Fibroblast of lung (primary cell): ENCODE measurements around the gene RING1. TPM values are rescaled to one million over a fixed set of nuclear protein-coding genes. Genes with fewer than 3 reads are reported as not detected.

Source experiments
- DNase-seq, 2 donors: peaks; one replicate each; pipeline versions ENCODE4 v3.0.0 to v3.0.0-alpha.2; 2010; ENCODE audit warnings: low read depth in 2 of 2
- H2AFZ ChIP-seq: 2 replicates; pipeline ENCODE4 v1.5.1; 2012; ENCODE audit warnings: low read length, control low read depth, inconsistent platforms
- H3K27ac ChIP-seq: 2 replicates; pipeline ENCODE4 v1.5.1; 2011; ENCODE audit warnings: low read length, control low read depth; ENCODE audit not compliant: insufficient read depth
- H3K27me3 ChIP-seq: 2 replicates; pipeline ENCODE4 v1.5.1; 2011; ENCODE audit warnings: mild to moderate bottlenecking, low read length; ENCODE audit not compliant: control insufficient read depth, insufficient read depth
- H3K36me3 ChIP-seq: 2 replicates; pipeline ENCODE4 v1.5.1; 2011; ENCODE audit warnings: low read length; ENCODE audit not compliant: control insufficient read depth, insufficient read depth
- H3K4me1 ChIP-seq: 2 replicates; pipeline ENCODE4 v1.5.1; 2011; ENCODE audit warnings: low read length; ENCODE audit not compliant: control insufficient read depth, insufficient read depth; ENCODE audit errors: extremely low read depth
- H3K4me2 ChIP-seq: 2 replicates; pipeline ENCODE4 v1.5.1; 2011; ENCODE audit warnings: low read length, control low read depth; ENCODE audit not compliant: insufficient read depth; ENCODE audit errors: extremely low read depth
- H3K4me3 ChIP-seq, 4 experiments: fragments of 200-600 bp in 1 of 4; sonication (generic) in 1 of 4; replicated peaks in 1 of 4; 2 replicates each; pipeline ENCODE4 v1.5.1; 2011 to 2016; ENCODE audit warnings: low read length in 4 of 4, low read depth in 3 of 4, mild to moderate bottlenecking in 3 of 4, control low read depth in 2 of 4, inconsistent platforms in 1 of 4, mixed read lengths in 1 of 4; ENCODE audit not compliant: insufficient read depth in 1 of 4; ENCODE audit errors: control extremely low read depth in 1 of 4
- H3K79me2 ChIP-seq: 2 replicates; pipeline ENCODE4 v1.5.1; 2012; ENCODE audit warnings: mild to moderate bottlenecking, low read length, inconsistent platforms; ENCODE audit not compliant: control insufficient read depth, insufficient read depth
- H3K9ac ChIP-seq: 2 replicates; pipeline ENCODE4 v1.5.1; 2011; ENCODE audit warnings: mild to moderate bottlenecking, low read length, control low read depth; ENCODE audit not compliant: insufficient read depth
- H3K9me3 ChIP-seq: 2 replicates; pipeline ENCODE4 v1.5.1; 2012; ENCODE audit warnings: low read depth, low read length; ENCODE audit not compliant: control insufficient read depth, insufficient read depth
- H4K20me1 ChIP-seq: 2 replicates; pipeline ENCODE4 v1.5.1; 2011; ENCODE audit warnings: low read length; ENCODE audit not compliant: control insufficient read depth, insufficient read depth; ENCODE audit errors: extremely low read depth
- CTCF ChIP-seq, 2 donors: IDR thresholded peaks in 1 of 2; conservative IDR thresholded peaks in 1 of 2; 1 replicate in 1 of 2; 2 replicates in 1 of 2; pipeline ENCODE4 v1.5.1; 2011 to 2012; ENCODE audit warnings: low read length in 2 of 2, control low read depth in 1 of 2, inconsistent platforms in 1 of 2, low read depth in 1 of 2, mild to moderate bottlenecking in 1 of 2
- EZH2 ChIP-seq: IDR thresholded peaks from 2 replicates; pipeline ENCODE4 v1.5.1; 2012; ENCODE audit warnings: low read length, control low read depth, mild to moderate bottlenecking; ENCODE audit errors: missing control alignments
- polyA plus RNA-seq, 2 donors: library from polyadenylated mRNA; depleted of rRNA in 1 of 2; stranded (reverse) in 1 of 2; unstranded in 1 of 2; fragments of >200 nt; gene quantifications; 2 replicates each; pipeline ENCODE4 v1.2.1, GENCODE V29; 2011 to 2012; ENCODE audit warnings: missing spikeins in 1 of 2
- total RNA-seq: library from RNA; depleted of rRNA; stranded (reverse); fragments of >200 nt; gene quantifications from 2 replicates; pipeline ENCODE4 v1.2.1, GENCODE V29; 2014

The RING1 gene
- total and polyA plus RNA-seq, 2 donors (not counting 1 experiment from before 2014, with no cell fraction given), result 24.7 to 30.6 TPM

GRCh38 chr6:33249732-33250630, 41.7 kb downstream of the RING1 start:
- Histone ChIP-seq H3K79me2 (no peaks in the 10 kb centered on the region), H3K4me2 (peak overlapping the region; percentile 95), H3K9me3 (no peaks in the 10 kb centered on the region), H2AFZ (peak overlapping the region; percentile 9), H3K4me3 (peak overlapping the region; percentile 17 to 86 (median 55)), H3K4me1 (peaks cover 16% of the 10 kb centered on the region), H3K9ac (peak overlapping the region; percentile 54), H3K27ac (peak overlapping the region; percentile 94), H3K36me3 (no peaks in the 10 kb centered on the region), H4K20me1 (no peaks in the 10 kb centered on the region), H3K27me3 (no peaks in the 10 kb centered on the region)
- TF ChIP-seq CTCF (conservative IDR thresholded peaks at IDR 0.05 in 1 of 2, IDR thresholded peaks at IDR 0.05 in 1 of 2; ENCODE audit: low read depth in 1 of 2, low read length in 2 of 2), result no peak
- TF ChIP-seq EZH2, result no peak
- DNase-seq, result peak; percentile 72 to 84

GRCh38 chr6:33250731-33251130, 42.4 kb downstream of the RING1 start:
- H3K27ac ChIP-seq, result peak overlapping the region; percentile 94
- H3K9ac ChIP-seq, result no peak overlapping the region
- no peaks in the 10 kb centered on the region for H4K20me1 ChIP-seq

More at GRCh38 chr6:33250731-33251130, 42.4 kb downstream of the RING1 start:
- no peaks in the 10 kb centered on the region for H3K79me2 ChIP-seq
- no peaks in the 10 kb centered on the region for H3K9me3 ChIP-seq
- no peak overlapping the region for H2AFZ ChIP-seq
- no peaks in the 10 kb centered on the region for H3K36me3 ChIP-seq
- DNase-seq, result no peak
- H3K4me1 ChIP-seq, result peaks cover 16% of the 10 kb centered on the region
- no peaks in the 10 kb centered on the region for H3K27me3 ChIP-seq
- peak overlapping the region; percentile 42 for H3K4me2 ChIP-seq
- TF ChIP-seq EZH2, result no peak
- no peak for TF ChIP-seq CTCF (conservative IDR thresholded peaks at IDR 0.05 in 1 of 2, IDR thresholded peaks at IDR 0.05 in 1 of 2; ENCODE audit: low read depth in 1 of 2, low read length in 2 of 2)
- peak overlapping the region in 1 of 4 experiments; percentile 68 for H3K4me3 ChIP-seq
